SK-N-SH (cell line): ENCODE data around the gene ARFGEF2. TPM values are rescaled to one million over a fixed set of nuclear protein-coding genes. Genes with fewer than 3 reads are reported as not detected.
A peak's percentile ranks its signal among the peaks of the same experiment; 100 is the strongest.

Experiments
- CTCF ChIA-PET: fragments of 300-600, 350-600 bp; formaldehyde crosslinking; extraction: SDS; loops from one replicate; lab custom pipeline; 2021; lab: Yijun Ruan, JAX
- POLR2A ChIA-PET: fragments of 350-600 bp; sonication (Branson Sonifier 250); formaldehyde crosslinking; extraction: SDS; loops from one replicate; lab custom pipeline; 2020; ENCODE audit warnings: antibody characterized with exemption, inconsistent platforms; lab: Yijun Ruan, JAX
- DNase-seq: peaks from one replicate; pipeline ENCODE4 v3.0.0; 2012
- H2AFZ ChIP-seq: fragments of 200-600 bp; sonication (generic); 2 replicates; pipeline ENCODE4 v1.8.1; 2016; ENCODE audit warnings: antibody characterized with exemption, mild to moderate bottlenecking, low read depth
- H3F3A ChIP-seq: fragments of 200-600 bp; sonication (generic); replicated peaks from 2 replicates; pipeline ENCODE3; 2016; ENCODE audit warnings: antibody characterized with exemption, mild to moderate bottlenecking; ENCODE audit not compliant: insufficient read depth
- H3K27ac ChIP-seq, 2 experiments: fragments of 200-500 bp in 1 of 2; fragments of 200-600 bp in 1 of 2; sonication (Bioruptor generic) in 1 of 2; sonication (generic), shearing (Covaris generic) in 1 of 2; 2 replicates each; pipeline versions ENCODE4 v1.5.1 to v1.6.1; 2014 to 2016; ENCODE audit warnings: low read depth in 2 of 2, inconsistent platforms in 1 of 2, low read length in 1 of 2, mild to moderate bottlenecking in 1 of 2, mixed read lengths in 1 of 2
- H3K27me3 ChIP-seq: fragments of 200-600 bp; sonication (generic), shearing (Covaris generic); 2 replicates; pipeline ENCODE4 v1.6.1; 2016; ENCODE audit warnings: mixed run types; ENCODE audit not compliant: insufficient read depth
- H3K36me3 ChIP-seq, 2 experiments: fragments of 200-500 bp in 1 of 2; fragments of 200-600 bp in 1 of 2; sonication (Bioruptor generic) in 1 of 2; sonication (generic) in 1 of 2; replicated peaks in 1 of 2; 2 replicates each; pipeline versions ENCODE3 to v1.5.1; 2014 to 2016; ENCODE audit warnings: low read length in 1 of 2, mild to moderate bottlenecking in 1 of 2; ENCODE audit not compliant: insufficient read depth in 2 of 2, control insufficient read depth in 1 of 2
- H3K4me1 ChIP-seq, 2 experiments: fragments of 200-500 bp in 1 of 2; fragments of 200-600 bp in 1 of 2; sonication (Bioruptor generic) in 1 of 2; sonication (generic), shearing (Covaris generic) in 1 of 2; 2 replicates each; pipeline versions ENCODE4 v1.5.1 to v1.6.1; 2014 to 2016; ENCODE audit warnings: low read depth in 1 of 2, low read length in 1 of 2, mixed run types in 1 of 2; ENCODE audit not compliant: insufficient read depth in 2 of 2, control insufficient read depth in 1 of 2
- H3K4me2 ChIP-seq: fragments of 200-600 bp; sonication (generic), shearing (Covaris generic); 2 replicates; pipeline ENCODE4 v1.6.1; 2017; ENCODE audit warnings: mixed run types
- H3K4me3 ChIP-seq, 2 experiments: fragments of 200-500 bp in 1 of 2; fragments of 200-600 bp in 1 of 2; sonication (Bioruptor generic) in 1 of 2; sonication (generic), shearing (Covaris generic) in 1 of 2; 2 replicates each; pipeline versions ENCODE4 v1.5.1 to v1.8.1; 2014 to 2016; ENCODE audit warnings: low read depth in 2 of 2, inconsistent platforms in 1 of 2, low read length in 1 of 2, mild to moderate bottlenecking in 1 of 2, mixed read lengths in 1 of 2, moderate library complexity in 1 of 2
- H3K79me2 ChIP-seq: fragments of 200-600 bp; sonication (generic); 2 replicates; pipeline ENCODE4 v1.8.1; 2017; ENCODE audit warnings: mild to moderate bottlenecking; ENCODE audit not compliant: insufficient read depth
- H3K9ac ChIP-seq: fragments of 200-600 bp; sonication (generic); 2 replicates; pipeline ENCODE4 v1.6.1; 2017; ENCODE audit warnings: mixed run types
- H3K9me2 ChIP-seq: fragments of 200-600 bp; sonication (generic); 2 replicates; pipeline ENCODE4 v1.6.1; 2017; ENCODE audit warnings: mixed run types
- H3K9me3 ChIP-seq: fragments of 200-600 bp; sonication (generic); 2 replicates; pipeline ENCODE4 v1.6.1; 2017; ENCODE audit warnings: mixed run types, mild to moderate bottlenecking, moderate library complexity
- H4K20me1 ChIP-seq: fragments of 200-600 bp; sonication (generic); 2 replicates; pipeline ENCODE4 v1.6.1; 2017; ENCODE audit warnings: mild to moderate bottlenecking, mixed run types; ENCODE audit not compliant: insufficient read depth
- EP300 ChIP-seq, 2 experiments: IDR thresholded peaks; 2 replicates each; pipeline versions ENCODE4 v1.4.0 to v1.6.1; 2012; ENCODE audit warnings: borderline replicate concordance in 1 of 2, low read depth in 1 of 2, low read length in 1 of 2
- EZH2phosphoT487 ChIP-seq: fragments of 200-600 bp; sonication (generic); IDR thresholded peaks from 2 replicates; pipeline ENCODE4 v1.6.1; 2017; ENCODE audit warnings: low read depth, mixed run types, mild to moderate bottlenecking, antibody characterized with exemption, moderate library complexity, borderline replicate concordance
- FOXJ3 ChIP-seq: sonication (generic); formaldehyde crosslinking; IDR thresholded peaks from 2 replicates; pipeline ENCODE4 v1.5.1; 2020; ENCODE audit warnings: mild to moderate bottlenecking, missing genetic modification reagents
- FOXM1 ChIP-seq: IDR thresholded peaks from 2 replicates; pipeline ENCODE4 v1.4.0; 2012; ENCODE audit warnings: low read depth, mild to moderate bottlenecking
- GABPA ChIP-seq: IDR thresholded peaks from 2 replicates; pipeline ENCODE4 v1.4.0; 2012; ENCODE audit warnings: low read depth, mild to moderate bottlenecking
- GATA2 ChIP-seq: sonication (generic); formaldehyde crosslinking; IDR thresholded peaks from 2 replicates; pipeline ENCODE4 v1.5.0; 2020; ENCODE audit warnings: mild to moderate bottlenecking, missing genetic modification reagents
- IRF3 ChIP-seq: fragments of 150-350 bp; IDR thresholded peaks from 2 replicates; pipeline ENCODE4 v1.6.1; 2016; ENCODE audit warnings: mild to moderate bottlenecking, low read depth, low read length
- MAX ChIP-seq: IDR thresholded peaks from 2 replicates; pipeline ENCODE4 v1.4.0; 2012; ENCODE audit warnings: low read depth
- MEF2A ChIP-seq: IDR thresholded peaks from 2 replicates; pipeline ENCODE4 v1.4.0; 2012; ENCODE audit warnings: low read depth, borderline replicate concordance
- NRF1 ChIP-seq: IDR thresholded peaks from 2 replicates; pipeline ENCODE4 v1.6.1; 2012; ENCODE audit warnings: low read depth, mild to moderate bottlenecking, low read length
- POLR2AphosphoS5 ChIP-seq: IDR thresholded peaks from 2 replicates; pipeline ENCODE4 v1.6.1; 2012; ENCODE audit warnings: low read depth, low read length
- RCOR1 ChIP-seq: fragments of 150-350 bp; IDR thresholded peaks from 2 replicates; pipeline ENCODE4 v1.6.1; 2017; ENCODE audit warnings: antibody characterized with exemption, low read length
- SMC3 ChIP-seq: IDR thresholded peaks from 2 replicates; pipeline ENCODE4 v1.6.1; 2012; ENCODE audit warnings: low read depth, low read length, improper control_type of control experiment
- TAF1 ChIP-seq: IDR thresholded peaks from 2 replicates; pipeline ENCODE4 v1.6.1; 2012; ENCODE audit warnings: low read depth, mild to moderate bottlenecking, low read length, moderate library complexity, borderline replicate concordance
- TCF12 ChIP-seq: IDR thresholded peaks from 2 replicates; pipeline ENCODE4 v1.4.0; 2012
- YY1 ChIP-seq: IDR thresholded peaks from 2 replicates; pipeline ENCODE4 v1.4.0; 2012; ENCODE audit warnings: low read depth, mild to moderate bottlenecking
- WGBS: methylation state at CpG from one replicate; pipeline ENCODE4 v1.1.6; 2017; ENCODE audit warnings: low lambda C conversion rate; 5-methylcytosine and 5-hydroxymethylcytosine counted together
- polyA plus RNA-seq, 3 experiments: library from polyadenylated mRNA; depleted of rRNA; stranded (reverse); fragments of >200 nt; gene quantifications; 2 replicates each; pipeline ENCODE4 v1.2.3, GENCODE V29; 2012
- TF ChIP-seq, protein P1 (sequence below): fragments of 150-350 bp; IDR thresholded peaks from 2 replicates; pipeline ENCODE4 v1.6.1; 2017; ENCODE audit warnings: antibody characterized with exemption, low read length, low read depth, borderline replicate concordance
- TF ChIP-seq, protein P2 (sequence below): IDR thresholded peaks from 2 replicates; pipeline ENCODE4 v1.6.1; 2012; ENCODE audit warnings: mild to moderate bottlenecking, low read depth, low read length, moderate library complexity
- TF ChIP-seq, protein P3 (sequence below): IDR thresholded peaks from 2 replicates; pipeline ENCODE4 v1.4.0; 2012; ENCODE audit warnings: low read depth, borderline replicate concordance

Gene ARFGEF2
- polyA plus RNA-seq, 1 of the 3 experiments (the other 2 are of a cell fraction), result 6.1 TPM

- peak in 1 of 2 experiments; percentile 31; a peak in 1 of 4 replicates for TF ChIP-seq EP300 (IDR thresholded peaks at IDR 0.05; ENCODE audit: borderline replicate concordance in 1 of 2, low read depth in 1 of 2, low read length in 1 of 2)
- peak; percentile 65; the same call in 1 of the 2 replicates for TF ChIP-seq RCOR1
- no peak for TF ChIP-seq TAF1
- peak; percentile 66 for TF ChIP-seq GATA2 (CRISPR knock-in tag)
- TF ChIP-seq MEF2A, result no peak
- 0 out of 2 replicates have a peak, but pooled peaks have one; percentile 14 for TF ChIP-seq FOXJ3 (CRISPR knock-in tag)
- TF ChIP-seq, protein P1, sequence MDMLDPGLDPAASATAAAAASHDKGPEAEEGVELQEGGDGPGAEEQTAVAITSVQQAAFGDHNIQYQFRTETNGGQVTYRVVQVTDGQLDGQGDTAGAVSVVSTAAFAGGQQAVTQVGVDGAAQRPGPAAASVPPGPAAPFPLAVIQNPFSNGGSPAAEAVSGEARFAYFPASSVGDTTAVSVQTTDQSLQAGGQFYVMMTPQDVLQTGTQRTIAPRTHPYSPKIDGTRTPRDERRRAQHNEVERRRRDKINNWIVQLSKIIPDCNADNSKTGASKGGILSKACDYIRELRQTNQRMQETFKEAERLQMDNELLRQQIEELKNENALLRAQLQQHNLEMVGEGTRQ, result no peak
- H3K27ac ChIP-seq, result peak overlapping the region in 1 of 2 experiments; percentile 11; a peak in 1 of 4 replicates
- no peaks in the 10 kb centered on the region for H3K9me2 ChIP-seq
- ChIA-PET CTCF (interaction anchor here (1.1 to 6.1 kb wide), 5 partner anchors 16 to 286 kb away, joined by 3 to 41 read pairs (median 6); no protein-coding TSS in a partner anchor), POLR2A (no interaction called here)
- no peaks in the 10 kb centered on the region for H4K20me1 ChIP-seq
- H3K4me2 ChIP-seq, result no peak overlapping the region
- H3K9ac ChIP-seq, result no peak overlapping the region
- no peak overlapping the region for H2AFZ ChIP-seq
- DNase-seq, result peak; percentile 60
- no peaks in the 10 kb centered on the region for H3F3A ChIP-seq
- H3K4me3 ChIP-seq, result no peak overlapping the region
- 65% methylated on average over 3 of the region's 3 CpGs for WGBS
- H3K27me3 ChIP-seq, result no peaks in the 10 kb centered on the region
- H3K9me3 ChIP-seq, result no peaks in the 10 kb centered on the region
- peaks cover 7 to 9% of the 10 kb centered on the region in 2 experiments; a peak in 2 of 4 replicates for H3K4me1 ChIP-seq
- H3K36me3 ChIP-seq, result no peaks in the 10 kb centered on the region
- H3K79me2 ChIP-seq, result no peaks in the 10 kb centered on the region
Observed at GRCh38 chr20:48889140-48889790, 32.2 kb upstream of the ARFGEF2 start.

DNA sequence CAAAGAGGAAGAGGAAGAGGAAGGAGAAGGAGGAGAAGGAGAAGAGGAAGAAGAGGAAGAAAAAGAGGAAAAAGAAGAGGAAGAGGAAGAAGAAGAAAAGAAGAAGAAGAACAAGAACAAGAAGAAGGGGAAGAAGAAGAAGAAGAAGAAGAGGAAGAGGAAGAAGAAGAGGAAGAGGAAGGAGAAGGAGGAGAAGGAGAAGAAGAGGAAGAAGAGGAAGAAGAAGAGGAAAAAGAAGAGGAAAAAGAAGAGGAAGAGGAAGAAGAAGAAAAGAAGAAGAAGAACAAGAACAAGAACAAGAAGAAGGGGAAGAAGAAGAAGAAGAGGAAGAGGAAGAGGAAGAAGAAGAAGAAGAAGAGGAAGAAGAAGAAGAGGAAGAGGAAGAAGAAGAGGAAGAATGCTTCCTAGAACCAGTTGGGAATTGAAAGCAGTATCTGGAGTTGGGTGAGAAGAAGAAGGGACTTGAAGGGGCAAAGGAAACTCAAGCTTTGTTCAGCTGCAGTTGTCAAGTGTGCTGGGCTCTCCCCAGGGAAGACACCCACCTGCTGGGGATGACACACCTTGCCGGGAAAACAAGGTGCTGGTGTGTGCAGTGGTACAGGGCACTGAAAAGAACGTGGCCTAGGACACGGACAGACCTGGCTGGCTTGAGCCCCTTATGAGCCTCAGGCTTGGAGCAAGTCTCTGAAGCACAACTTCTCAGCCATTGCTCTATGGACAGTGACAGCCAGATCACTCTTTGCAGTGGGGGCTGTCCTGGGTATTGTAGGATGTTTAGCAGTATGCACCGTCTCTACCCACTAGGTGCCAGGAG lies 30.1 kb upstream of the ARFGEF2 start:
- H3K27ac ChIP-seq, result no peak overlapping the region
- no peaks in the 10 kb centered on the region for H3K27me3 ChIP-seq
- H3K4me3 ChIP-seq, result no peak overlapping the region
- no peaks in the 10 kb centered on the region for H4K20me1 ChIP-seq
- no peaks in the 10 kb centered on the region for H3K9me2 ChIP-seq
- no peak overlapping the region for H2AFZ ChIP-seq
- POLR2A ChIA-PET, result no interaction called here
- H3K4me2 ChIP-seq, result no peak overlapping the region
- no peak for DNase-seq
- CTCF ChIA-PET, result interaction anchor here (1.7 to 6.1 kb wide), 3 partner anchors 12 to 235 kb away, joined by 3 to 41 read pairs (median 11); no protein-coding TSS in a partner anchor
- peaks cover 3 to 9% of the 10 kb centered on the region in 2 experiments; a peak in 2 of 4 replicates for H3K4me1 ChIP-seq
- 73% methylated on average over 2 of the region's 4 CpGs for WGBS
- H3K9me3 ChIP-seq, result no peaks in the 10 kb centered on the region
- H3K36me3 ChIP-seq, result no peaks in the 10 kb centered on the region
- peaks cover 1% of the 10 kb centered on the region for H3F3A ChIP-seq
- no peak overlapping the region for H3K9ac ChIP-seq
- H3K79me2 ChIP-seq, result no peaks in the 10 kb centered on the region
- no peak for TF ChIP-seq SMC3
- no peak for TF ChIP-seq FOXM1
- TF ChIP-seq, protein P2, sequence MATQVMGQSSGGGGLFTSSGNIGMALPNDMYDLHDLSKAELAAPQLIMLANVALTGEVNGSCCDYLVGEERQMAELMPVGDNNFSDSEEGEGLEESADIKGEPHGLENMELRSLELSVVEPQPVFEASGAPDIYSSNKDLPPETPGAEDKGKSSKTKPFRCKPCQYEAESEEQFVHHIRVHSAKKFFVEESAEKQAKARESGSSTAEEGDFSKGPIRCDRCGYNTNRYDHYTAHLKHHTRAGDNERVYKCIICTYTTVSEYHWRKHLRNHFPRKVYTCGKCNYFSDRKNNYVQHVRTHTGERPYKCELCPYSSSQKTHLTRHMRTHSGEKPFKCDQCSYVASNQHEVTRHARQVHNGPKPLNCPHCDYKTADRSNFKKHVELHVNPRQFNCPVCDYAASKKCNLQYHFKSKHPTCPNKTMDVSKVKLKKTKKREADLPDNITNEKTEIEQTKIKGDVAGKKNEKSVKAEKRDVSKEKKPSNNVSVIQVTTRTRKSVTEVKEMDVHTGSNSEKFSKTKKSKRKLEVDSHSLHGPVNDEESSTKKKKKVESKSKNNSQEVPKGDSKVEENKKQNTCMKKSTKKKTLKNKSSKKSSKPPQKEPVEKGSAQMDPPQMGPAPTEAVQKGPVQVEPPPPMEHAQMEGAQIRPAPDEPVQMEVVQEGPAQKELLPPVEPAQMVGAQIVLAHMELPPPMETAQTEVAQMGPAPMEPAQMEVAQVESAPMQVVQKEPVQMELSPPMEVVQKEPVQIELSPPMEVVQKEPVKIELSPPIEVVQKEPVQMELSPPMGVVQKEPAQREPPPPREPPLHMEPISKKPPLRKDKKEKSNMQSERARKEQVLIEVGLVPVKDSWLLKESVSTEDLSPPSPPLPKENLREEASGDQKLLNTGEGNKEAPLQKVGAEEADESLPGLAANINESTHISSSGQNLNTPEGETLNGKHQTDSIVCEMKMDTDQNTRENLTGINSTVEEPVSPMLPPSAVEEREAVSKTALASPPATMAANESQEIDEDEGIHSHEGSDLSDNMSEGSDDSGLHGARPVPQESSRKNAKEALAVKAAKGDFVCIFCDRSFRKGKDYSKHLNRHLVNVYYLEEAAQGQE, result no peak
- TF ChIP-seq IRF3, result no peak
- no peak for TF ChIP-seq EZH2phosphoT487
- no peak for TF ChIP-seq GABPA
- TF ChIP-seq, protein P3, sequence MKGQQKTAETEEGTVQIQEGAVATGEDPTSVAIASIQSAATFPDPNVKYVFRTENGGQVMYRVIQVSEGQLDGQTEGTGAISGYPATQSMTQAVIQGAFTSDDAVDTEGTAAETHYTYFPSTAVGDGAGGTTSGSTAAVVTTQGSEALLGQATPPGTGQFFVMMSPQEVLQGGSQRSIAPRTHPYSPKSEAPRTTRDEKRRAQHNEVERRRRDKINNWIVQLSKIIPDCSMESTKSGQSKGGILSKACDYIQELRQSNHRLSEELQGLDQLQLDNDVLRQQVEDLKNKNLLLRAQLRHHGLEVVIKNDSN, result no peak
- no peak for TF ChIP-seq YY1
- no peak for TF ChIP-seq FOXJ3 (CRISPR knock-in tag)
- TF ChIP-seq POLR2AphosphoS5, result no peak
- TF ChIP-seq NRF1, result no peak
- TF ChIP-seq TCF12, result no peak
- no peak for TF ChIP-seq MAX
